ENCODE measurements around the gene PNLDC1. TPM values are rescaled to one million over a fixed set of nuclear protein-coding genes. Genes with fewer than 3 reads are reported as not detected.
A peak's percentile ranks its signal among the peaks of the same experiment; 100 is the strongest.

The PNLDC1 gene
- total and polyA plus RNA-seq, 2 experiments from 2014 or later, result not detected

- ATAC-seq, result no peak
- no peaks in the 10 kb centered on the region for H3K4me1 Mint-ChIP-seq
Measured at GRCh38 chr6:159778542-159779103, 21.5 kb upstream of the PNLDC1 start.

More at GRCh38 chr6:159778542-159779103, 21.5 kb upstream of the PNLDC1 start:
- H3F3A ChIP-seq (replicated peaks; ENCODE audit: low read depth), result peaks cover 34% of the 10 kb centered on the region
- peaks cover 96% of the 10 kb centered on the region for H3K36me3 Mint-ChIP-seq (ENCODE audit: low read depth)
- TF ChIP-seq EZH2 (IDR thresholded peaks at IDR 0.05; ENCODE audit: low read depth, unreplicated experiment) (no peak), NANOG (IDR thresholded peaks at IDR 0.05; ENCODE audit: borderline replicate concordance) (no peak), ZNF114 (CRISPR knock-in tag; IDR thresholded peaks at IDR 0.05) (no peak), ZNF331 (CRISPR knock-in tag; IDR thresholded peaks at IDR 0.05; ENCODE audit: low read depth) (no peak), JUNB (IDR thresholded peaks at IDR 0.05; ENCODE audit: unreplicated experiment) (no peak), ETS1 (IDR thresholded peaks at IDR 0.05) (no peak), POLR2AphosphoS5 (IDR thresholded peaks at IDR 0.05; ENCODE audit: low read depth) (no peak), CTCF (conservative IDR thresholded peaks at IDR 0.05; ENCODE audit: low read depth in 2 of 2) (no peak), EZH2phosphoT487 (IDR thresholded peaks at IDR 0.05; ENCODE audit: unreplicated experiment) (no peak), STAT1 (IDR thresholded peaks at IDR 0.05; ENCODE audit: unreplicated experiment) (no peak)
- TF ChIP-seq, protein P1, sequence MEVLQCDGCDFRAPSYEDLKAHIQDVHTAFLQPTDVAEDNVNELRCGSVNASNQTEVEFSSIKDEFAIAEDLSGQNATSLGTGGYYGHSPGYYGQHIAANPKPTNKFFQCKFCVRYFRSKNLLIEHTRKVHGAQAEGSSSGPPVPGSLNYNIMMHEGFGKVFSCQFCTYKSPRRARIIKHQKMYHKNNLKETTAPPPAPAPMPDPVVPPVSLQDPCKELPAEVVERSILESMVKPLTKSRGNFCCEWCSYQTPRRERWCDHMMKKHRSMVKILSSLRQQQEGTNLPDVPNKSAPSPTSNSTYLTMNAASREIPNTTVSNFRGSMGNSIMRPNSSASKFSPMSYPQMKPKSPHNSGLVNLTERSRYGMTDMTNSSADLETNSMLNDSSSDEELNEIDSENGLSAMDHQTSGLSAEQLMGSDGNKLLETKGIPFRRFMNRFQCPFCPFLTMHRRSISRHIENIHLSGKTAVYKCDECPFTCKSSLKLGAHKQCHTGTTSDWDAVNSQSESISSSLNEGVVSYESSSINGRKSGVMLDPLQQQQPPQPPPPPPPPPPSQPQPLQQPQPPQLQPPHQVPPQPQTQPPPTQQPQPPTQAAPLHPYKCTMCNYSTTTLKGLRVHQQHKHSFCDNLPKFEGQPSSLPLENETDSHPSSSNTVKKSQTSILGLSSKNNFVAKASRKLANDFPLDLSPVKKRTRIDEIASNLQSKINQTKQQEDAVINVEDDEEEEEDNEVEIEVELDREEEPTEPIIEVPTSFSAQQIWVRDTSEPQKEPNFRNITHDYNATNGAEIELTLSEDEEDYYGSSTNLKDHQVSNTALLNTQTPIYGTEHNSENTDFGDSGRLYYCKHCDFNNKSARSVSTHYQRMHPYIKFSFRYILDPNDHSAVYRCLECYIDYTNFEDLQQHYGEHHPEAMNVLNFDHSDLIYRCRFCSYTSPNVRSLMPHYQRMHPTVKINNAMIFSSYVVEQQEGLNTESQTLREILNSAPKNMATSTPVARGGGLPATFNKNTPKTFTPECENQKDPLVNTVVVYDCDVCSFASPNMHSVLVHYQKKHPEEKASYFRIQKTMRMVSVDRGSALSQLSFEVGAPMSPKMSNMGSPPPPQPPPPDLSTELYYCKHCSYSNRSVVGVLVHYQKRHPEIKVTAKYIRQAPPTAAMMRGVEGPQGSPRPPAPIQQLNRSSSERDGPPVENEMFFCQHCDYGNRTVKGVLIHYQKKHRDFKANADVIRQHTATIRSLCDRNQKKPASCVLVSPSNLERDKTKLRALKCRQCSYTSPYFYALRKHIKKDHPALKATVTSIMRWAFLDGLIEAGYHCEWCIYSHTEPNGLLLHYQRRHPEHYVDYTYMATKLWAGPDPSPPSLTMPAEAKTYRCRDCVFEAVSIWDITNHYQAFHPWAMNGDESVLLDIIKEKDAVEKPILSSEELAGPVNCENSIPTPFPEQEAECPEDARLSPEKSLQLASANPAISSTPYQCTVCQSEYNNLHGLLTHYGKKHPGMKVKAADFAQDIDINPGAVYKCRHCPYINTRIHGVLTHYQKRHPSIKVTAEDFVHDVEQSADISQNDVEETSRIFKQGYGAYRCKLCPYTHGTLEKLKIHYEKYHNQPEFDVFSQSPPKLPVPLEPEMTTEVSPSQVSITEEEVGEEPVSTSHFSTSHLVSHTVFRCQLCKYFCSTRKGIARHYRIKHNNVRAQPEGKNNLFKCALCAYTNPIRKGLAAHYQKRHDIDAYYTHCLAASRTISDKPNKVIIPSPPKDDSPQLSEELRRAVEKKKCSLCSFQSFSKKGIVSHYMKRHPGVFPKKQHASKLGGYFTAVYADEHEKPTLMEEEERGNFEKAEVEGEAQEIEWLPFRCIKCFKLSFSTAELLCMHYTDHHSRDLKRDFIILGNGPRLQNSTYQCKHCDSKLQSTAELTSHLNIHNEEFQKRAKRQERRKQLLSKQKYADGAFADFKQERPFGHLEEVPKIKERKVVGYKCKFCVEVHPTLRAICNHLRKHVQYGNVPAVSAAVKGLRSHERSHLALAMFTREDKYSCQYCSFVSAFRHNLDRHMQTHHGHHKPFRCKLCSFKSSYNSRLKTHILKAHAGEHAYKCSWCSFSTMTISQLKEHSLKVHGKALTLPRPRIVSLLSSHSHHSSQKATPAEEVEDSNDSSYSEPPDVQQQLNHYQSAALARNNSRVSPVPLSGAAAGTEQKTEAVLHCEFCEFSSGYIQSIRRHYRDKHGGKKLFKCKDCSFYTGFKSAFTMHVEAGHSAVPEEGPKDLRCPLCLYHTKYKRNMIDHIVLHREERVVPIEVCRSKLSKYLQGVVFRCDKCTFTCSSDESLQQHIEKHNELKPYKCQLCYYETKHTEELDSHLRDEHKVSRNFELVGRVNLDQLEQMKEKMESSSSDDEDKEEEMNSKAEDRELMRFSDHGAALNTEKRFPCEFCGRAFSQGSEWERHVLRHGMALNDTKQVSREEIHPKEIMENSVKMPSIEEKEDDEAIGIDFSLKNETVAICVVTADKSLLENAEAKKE (CRISPR knock-in tag; IDR thresholded peaks at IDR 0.05), result no peak
- H3K27me3 ChIP-seq (ENCODE audit: insufficient read depth), result no peaks in the 10 kb centered on the region
- peaks cover 39% of the 10 kb centered on the region for H4K20me1 ChIP-seq (replicated peaks; ENCODE audit: insufficient read depth)
- H3K4me3 ChIP-seq, result no peak overlapping the region
- no peaks in the 10 kb centered on the region for H3K9me2 ChIP-seq (ENCODE audit: insufficient read depth)
- H3K4me3 Mint-ChIP-seq, result no peak overlapping the region
- no peak overlapping the region for H3K27ac Mint-ChIP-seq
- H2AFZ ChIP-seq, result no peak overlapping the region
- DNase-seq (ENCODE audit: low spot score), result no peak
- H3K9me3 Mint-ChIP-seq, result no peaks in the 10 kb centered on the region
- 0 out of 2 replicates have a peak overlapping the region, but pooled peaks have one; percentile 7 for H3K27ac ChIP-seq (ENCODE audit: low read depth)
- H3K4me1 ChIP-seq (ENCODE audit: insufficient read depth), result no peaks in the 10 kb centered on the region
- H3K36me3 ChIP-seq (ENCODE audit: insufficient read depth), result peaks cover 85% of the 10 kb centered on the region
- H3K79me2 ChIP-seq (replicated peaks; ENCODE audit: insufficient read depth), result peaks cover 27% of the 10 kb centered on the region
- H3K4me2 ChIP-seq, result no peak overlapping the region
- H3K27me3 Mint-ChIP-seq (ENCODE audit: insufficient read depth, low read depth, poor library complexity), result peaks cover 9% of the 10 kb centered on the region

Data from GM23338 (cell line).